Tibial artery (tissue), 4 donors: Measurements from ENCODE around the gene WLS.

Experiments used
- DNase-seq, 2 donors: peaks; one replicate each; pipeline ENCODE4 v3.0.0-alpha.2; 2019
- H3K27ac ChIP-seq, 2 donors: fragments of 200-600 bp; sonication (generic) in 1 of 2; 1 replicate in 1 of 2; 2 replicates in 1 of 2; pipeline ENCODE4 v1.5.1; 2018 to 2019; ENCODE audit warnings: mild to moderate bottlenecking in 1 of 2
- H3K27me3 ChIP-seq, 2 donors: fragments of 200-600 bp; sonication (generic) in 1 of 2; one replicate each; pipeline versions ENCODE4 v1.5.1 to v1.6.0; 2016 to 2019
- H3K36me3 ChIP-seq, 3 donors: fragments of 200-600 bp; sonication (generic) in 2 of 3; one replicate each; pipeline ENCODE4 v1.5.1; 2016 to 2019; ENCODE audit warnings: mild to moderate bottlenecking in 2 of 3
- H3K4me1 ChIP-seq, 4 donors: fragments of 200-600 bp; sonication (generic) in 2 of 4; 1 replicate in 3 of 4; 2 replicates in 1 of 4; pipeline ENCODE4 v1.5.1; 2016 to 2019
- H3K4me3 ChIP-seq, 2 donors: fragments of 200-600 bp; sonication (generic) in 1 of 2; 1 replicate in 1 of 2; 2 replicates in 1 of 2; pipeline ENCODE4 v1.5.1; 2018 to 2019; ENCODE audit warnings: mild to moderate bottlenecking in 2 of 2
- H3K9me3 ChIP-seq, 3 donors: fragments of 200-600 bp; sonication (generic) in 1 of 3; one replicate each; pipeline ENCODE4 v1.5.1; 2016 to 2019
- intact Hi-C: fragments of 100-400 bp; cut with DNase I; formaldehyde crosslinking; loops from one replicate; pipeline ENCODE4 v1.15.0; 2023; ENCODE audit warnings: low total_unique reads
- TF ChIP-seq, protein P1 (sequence below), 2 experiments: fragments of 200-600 bp in 1 of 2; fragments of 450-650 bp in 1 of 2; IDR thresholded peaks; one replicate each; pipeline ENCODE4 v1.5.1; 2017 to 2019; ENCODE audit warnings: antibody characterized with exemption in 2 of 2, mild to moderate bottlenecking in 1 of 2, moderate library complexity in 1 of 2

WLS gene

DNA sequence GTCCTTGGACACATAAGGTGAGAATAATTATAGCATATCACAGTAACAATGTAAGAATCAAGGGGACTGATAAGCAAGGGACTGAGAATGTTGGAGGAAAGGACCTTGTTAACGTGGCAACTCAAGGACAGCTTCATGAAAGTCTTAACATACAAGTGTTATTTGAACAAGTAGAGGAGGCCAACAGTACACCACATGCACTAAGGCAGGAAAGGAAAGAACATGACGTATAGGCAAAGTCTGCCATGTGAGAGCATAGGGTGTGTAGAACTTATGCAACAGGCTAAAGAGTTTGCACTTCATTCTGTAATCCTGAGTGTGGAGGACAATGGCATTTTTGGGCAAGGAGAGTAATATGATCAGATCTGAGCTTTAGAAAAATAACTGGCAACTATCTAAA lies 148.6 kb downstream of the WLS start:
- Histone ChIP-seq H3K4me3 (no peak overlapping the region), H3K4me1 (no peaks in the 10 kb centered on the region), H3K27me3 (no peaks in the 10 kb centered on the region), H3K27ac (no peak overlapping the region), H3K9me3 (no peaks in the 10 kb centered on the region), H3K36me3 (no peaks in the 10 kb centered on the region)
- TF ChIP-seq, protein P1, sequence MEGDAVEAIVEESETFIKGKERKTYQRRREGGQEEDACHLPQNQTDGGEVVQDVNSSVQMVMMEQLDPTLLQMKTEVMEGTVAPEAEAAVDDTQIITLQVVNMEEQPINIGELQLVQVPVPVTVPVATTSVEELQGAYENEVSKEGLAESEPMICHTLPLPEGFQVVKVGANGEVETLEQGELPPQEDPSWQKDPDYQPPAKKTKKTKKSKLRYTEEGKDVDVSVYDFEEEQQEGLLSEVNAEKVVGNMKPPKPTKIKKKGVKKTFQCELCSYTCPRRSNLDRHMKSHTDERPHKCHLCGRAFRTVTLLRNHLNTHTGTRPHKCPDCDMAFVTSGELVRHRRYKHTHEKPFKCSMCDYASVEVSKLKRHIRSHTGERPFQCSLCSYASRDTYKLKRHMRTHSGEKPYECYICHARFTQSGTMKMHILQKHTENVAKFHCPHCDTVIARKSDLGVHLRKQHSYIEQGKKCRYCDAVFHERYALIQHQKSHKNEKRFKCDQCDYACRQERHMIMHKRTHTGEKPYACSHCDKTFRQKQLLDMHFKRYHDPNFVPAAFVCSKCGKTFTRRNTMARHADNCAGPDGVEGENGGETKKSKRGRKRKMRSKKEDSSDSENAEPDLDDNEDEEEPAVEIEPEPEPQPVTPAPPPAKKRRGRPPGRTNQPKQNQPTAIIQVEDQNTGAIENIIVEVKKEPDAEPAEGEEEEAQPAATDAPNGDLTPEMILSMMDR (IDR thresholded peaks at IDR 0.05), result no peak
- intact Hi-C loops, result no loop called here
- DNase-seq, result no peak

DNA sequence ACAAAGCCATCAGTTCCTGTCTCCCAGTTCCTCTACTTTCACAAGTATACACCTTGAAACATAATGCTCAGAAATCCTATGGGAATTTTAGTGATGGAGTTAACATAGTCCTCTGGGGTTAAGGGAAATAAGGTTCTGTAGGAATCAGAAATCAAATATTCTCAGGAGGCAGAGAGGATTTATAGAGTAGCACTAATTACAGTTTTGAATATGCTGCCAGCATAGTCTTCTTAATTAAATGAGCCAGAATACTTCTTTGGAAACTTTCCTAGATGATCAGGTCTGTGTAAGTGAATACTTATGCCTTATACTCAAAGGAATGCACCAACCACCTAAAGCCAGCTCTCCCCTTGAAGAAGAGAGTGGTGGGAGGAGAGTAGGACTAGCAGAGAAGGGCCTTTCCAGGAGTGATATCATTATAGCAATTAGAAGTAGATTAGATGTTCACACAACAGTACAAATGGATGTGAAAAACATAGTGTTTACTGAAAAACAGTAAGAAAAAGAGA lies 150.5 kb downstream of the WLS start:
- Histone ChIP-seq H3K4me1 (no peaks in the 10 kb centered on the region), H3K27ac (no peak overlapping the region), H3K27me3 (no peaks in the 10 kb centered on the region), H3K36me3 (no peaks in the 10 kb centered on the region), H3K4me3 (no peak overlapping the region), H3K9me3 (no peaks in the 10 kb centered on the region)
- TF ChIP-seq, protein P1 (IDR thresholded peaks at IDR 0.05), result no peak
- no peak for DNase-seq
- intact Hi-C loops, result no loop called here

DNA sequence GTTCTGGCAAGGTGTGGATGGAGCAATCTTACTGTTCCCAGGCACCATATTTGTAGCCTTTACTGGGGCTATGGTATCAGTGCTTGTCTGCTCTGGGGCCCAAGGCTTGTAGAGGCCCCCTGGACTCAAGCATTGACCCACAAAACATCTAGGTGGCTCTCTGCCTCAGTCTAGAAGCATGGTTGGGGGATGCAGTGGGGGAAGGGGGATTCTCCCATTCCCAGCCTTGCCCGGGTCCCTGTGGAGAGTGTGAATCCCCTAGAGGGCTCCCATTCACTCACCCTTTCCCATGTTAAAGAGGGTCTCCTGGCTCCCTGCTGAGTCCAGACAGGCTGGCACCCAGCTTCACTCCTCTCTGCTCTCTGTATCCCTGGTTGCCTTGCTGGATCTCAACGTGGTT lies 153.7 kb downstream of the WLS start:
- no peak for DNase-seq
- Histone ChIP-seq H3K4me1 (no peaks in the 10 kb centered on the region), H3K27me3 (no peaks in the 10 kb centered on the region), H3K27ac (no peak overlapping the region), H3K9me3 (peaks cover 0 to 6% (median 4%) of the 10 kb centered on the region in 3 donors), H3K36me3 (no peaks in the 10 kb centered on the region), H3K4me3 (no peak overlapping the region)
- intact Hi-C loops, result no loop called here
- TF ChIP-seq, protein P1 (IDR thresholded peaks at IDR 0.05), result no peak
